NCI-H748 treated with DMSO at 0.1 percent for 48 hours (cell line): Measurements from ENCODE around the gene WRNIP1.
"Not testable (repeated sequence)": the region's sequence is repeated elsewhere in the genome, so short reads cannot be mapped to it uniquely, and the experiment has no call there.

Experiments used
- DNase-seq: peaks from one replicate; lab custom pipeline; 2025; lab: John Stamatoyannopoulos, UW

Gene WRNIP1

DNA sequence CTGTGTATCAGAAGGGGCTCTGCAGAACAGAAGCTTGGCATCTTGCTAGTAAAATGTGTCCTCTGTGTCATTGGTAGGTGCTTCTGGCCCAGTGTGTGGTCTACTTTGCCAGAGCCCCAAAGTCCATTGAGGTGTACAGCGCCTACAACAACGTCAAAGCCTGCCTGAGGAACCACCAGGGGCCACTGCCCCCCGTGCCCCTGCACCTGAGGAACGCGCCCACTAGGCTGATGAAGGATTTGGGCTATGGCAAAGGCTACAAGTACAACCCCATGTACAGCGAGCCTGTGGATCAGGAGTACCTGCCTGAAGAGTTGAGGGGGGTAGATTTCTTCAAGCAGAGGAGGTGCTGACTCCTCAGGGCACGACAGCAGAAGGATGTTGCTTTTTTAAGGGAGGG, 19.7 kb downstream of the WRNIP1 start:
- DNase-seq: no peak

DNA sequence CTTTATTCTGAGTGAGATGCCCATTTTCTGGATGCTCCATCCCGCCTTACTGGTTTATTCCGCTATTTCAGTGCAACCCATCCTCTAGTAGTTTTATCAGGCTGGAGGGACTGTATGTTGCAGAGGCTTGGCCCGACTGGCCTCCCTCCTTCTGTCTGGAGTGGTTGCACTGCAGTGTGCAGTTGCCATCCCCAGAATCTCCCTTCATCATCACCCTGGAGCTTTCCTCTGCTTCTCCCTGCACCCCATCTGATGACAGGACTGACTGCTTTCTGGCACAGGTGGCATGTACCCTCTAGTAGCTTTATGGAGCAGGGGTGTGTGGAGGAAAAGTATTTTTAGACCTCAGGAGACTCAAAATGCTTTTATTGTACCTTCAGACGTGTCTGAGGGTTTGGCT, 21.1 kb downstream of the WRNIP1 start:
- DNase-seq: no peak

DNA sequence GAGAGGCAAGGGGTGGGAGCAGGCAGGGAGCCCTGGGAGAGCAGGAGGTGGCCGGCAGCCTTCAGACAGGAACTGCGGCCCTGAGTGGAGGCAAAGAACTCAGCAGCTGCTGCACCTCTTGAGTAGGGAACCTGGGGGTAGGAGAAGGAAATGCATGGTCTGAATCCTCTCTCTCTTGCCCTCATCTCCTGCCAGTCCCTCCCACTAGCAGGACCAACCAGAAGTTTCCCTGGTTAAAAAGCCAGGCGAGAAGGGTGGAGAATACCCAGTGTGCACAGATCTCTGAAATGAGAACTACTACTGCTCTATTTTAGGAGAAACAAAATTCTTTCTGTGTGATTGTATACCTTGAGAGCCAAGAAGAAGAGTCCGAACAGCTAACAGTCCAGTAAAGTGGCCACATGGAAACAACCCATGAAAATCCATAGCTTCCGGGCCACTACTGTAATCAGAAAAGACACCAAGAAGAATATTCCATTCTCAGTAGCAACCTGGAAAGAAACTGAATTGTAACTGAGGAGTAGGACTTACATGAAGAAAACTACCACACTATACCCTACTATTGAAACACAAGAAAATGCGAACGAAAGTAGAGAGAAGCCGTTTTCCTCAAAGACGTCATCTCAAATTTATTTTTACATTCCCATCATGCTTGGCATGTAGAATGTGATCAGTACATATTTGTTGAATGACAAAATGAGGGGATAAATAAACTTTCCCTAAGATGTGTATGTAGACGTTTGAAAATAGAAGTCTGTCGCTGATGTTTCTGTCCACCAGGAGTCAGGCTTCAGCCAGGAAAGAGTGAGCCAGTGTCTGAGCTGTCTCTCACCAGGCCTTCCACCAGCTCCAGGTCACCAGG, 25.6 kb downstream of the WRNIP1 start:
- DNase-seq: peak; percentile 40

DNA sequence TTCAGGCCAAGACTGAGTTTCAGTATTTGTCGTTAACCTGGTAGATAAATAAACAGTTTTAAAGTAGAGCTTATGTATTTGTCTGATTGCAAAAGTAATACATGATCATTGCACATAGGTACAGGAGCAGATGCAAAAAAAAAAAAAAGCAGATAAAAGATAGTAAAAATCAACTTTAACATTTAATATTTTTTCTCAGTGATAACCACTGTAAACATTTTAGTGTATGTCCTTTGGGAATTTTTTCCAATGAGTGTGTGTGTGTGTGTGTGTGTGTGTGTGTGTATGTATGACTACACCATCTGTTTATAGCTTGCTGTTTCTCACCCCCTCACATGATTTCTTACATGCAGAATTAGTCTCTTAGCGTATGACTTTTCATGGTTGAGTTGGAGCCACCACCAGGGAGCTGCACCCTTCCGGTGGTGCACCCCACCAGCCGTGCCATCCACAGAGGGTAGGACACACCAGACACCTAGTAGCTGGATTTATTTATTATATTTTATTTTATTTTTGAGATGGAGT, 26.3 kb downstream of the WRNIP1 start:
- no peak for DNase-seq

DNA sequence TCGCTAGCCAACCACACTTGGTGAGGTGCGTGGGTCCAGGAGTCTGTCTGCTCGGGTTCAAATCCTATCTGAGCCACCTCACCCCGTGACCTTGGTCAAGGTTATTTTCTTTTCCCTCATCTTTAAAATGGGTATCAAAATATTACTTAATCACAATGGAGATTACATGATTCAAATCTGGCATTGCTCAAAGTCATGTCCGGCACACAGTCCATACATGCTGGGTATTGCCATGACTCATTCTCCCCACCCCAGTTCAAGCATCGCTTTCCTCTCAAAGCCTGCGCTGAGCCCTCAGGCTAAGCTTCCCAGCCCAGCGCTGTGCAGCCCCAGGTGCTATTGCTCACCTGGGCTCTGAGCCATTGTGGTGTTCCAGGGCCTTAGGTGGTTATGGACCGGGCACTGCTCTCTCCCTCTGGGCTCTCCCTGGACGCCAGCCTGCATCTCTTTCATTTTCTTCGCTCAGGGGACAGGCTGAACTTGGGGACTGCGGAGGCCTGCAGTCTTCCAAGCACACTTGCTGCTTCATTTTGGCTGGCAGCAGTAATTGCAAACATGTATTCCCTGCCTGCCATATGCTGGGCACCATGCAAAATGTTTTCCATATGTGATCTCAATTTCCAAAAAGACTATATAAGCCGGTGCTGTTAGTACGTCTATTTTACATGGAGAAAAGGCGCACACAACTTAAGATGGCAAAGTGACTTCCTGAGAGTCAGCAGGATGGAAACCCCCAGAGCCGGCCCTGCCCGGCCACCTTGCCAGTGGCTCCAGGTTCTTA, 27.3 kb downstream of the WRNIP1 start:
- no peak for DNase-seq

DNA sequence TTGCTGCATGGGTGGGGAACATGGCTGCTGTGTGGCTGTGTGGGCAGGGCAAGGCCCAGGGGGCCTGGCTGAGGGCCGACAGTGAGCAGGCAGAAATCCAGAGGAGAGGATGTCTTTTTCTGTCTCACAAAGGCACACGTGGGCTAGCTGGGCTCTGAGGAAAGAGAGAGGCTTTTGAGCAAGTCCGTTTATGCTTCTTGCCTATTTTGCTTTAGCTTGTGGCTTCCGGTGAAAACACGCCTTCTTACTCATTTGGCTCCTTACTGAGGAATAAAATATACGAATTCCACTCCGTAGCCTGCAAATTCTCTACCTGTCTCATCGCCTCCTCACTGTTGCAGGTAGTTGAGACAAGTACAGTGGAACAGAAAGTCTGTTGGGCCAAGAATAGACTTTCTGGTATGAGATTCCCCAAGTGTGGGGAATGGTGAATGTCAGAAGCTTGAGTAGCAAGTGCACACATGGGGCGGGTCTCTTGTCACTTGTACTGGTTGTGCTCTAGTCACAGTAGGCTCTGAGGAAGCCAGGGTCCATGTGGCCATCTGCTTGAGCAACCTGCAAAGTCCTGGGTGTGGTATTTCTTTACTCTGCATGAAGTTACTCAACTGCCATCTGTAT, 28.4 kb downstream of the WRNIP1 start:
- no peak for DNase-seq

DNA sequence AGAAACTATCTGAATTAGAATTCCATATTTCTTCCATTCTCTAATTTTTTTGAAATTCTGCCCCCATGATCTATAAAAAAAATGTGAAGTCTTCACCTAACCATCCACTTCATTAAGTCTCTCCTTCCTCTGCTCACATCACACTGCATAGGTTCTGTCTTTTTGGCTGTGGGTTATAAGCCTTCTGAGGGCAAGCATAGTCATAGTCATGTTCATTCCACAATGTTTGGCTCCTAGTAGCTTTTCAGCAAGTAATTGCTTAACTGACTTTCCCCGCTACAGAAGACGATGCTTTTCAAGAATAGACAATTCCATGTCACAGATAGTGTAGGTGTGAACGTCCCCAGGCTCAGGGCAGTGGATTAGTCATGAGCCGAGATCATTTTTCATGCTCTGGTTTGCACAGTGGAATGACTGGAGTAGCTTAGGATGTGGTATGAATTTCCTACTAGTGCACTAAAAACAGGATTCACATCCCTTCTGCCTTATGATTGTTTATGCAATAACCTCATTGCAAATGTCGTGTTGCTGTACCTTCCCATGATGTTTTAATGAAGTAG, 29.1 kb downstream of the WRNIP1 start:
- no peak for DNase-seq

DNA sequence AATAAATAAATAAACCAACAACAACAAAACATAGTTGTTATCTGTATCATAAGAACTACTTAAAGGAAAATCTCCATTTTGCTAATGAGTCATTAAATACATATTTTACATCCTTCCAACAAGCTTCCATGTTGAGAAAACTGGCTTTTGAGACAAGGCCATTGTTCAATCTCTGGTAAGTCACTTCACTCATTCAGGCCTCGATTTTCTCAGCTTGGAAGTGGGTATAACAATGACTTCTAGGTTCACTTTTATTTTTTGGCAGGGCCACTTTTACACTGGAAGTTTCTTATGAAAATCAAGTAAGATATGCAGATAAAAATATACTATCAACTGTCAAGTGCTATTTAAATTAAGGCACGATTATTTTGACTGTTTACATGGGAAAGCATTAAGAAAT, 30.0 kb downstream of the WRNIP1 start:
- no peak for DNase-seq

DNA sequence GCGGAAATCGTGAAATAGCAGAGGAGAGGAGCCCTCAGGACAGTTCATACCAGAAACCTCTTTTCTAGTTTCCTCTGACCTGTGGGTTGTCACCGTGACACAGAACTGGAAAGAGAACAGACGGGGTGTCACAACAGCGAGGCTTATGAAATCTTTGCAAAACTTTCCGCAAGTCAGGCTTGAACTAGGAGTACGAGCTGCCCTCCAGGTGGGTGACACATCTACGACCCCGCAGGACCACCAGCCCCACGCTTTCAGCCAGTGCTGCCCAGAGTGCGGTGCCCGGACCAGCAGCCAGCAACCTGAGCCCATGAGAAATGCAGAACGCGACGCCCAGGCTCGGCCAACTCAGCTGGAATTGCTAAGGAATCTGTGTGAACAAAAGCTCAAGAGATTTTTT, 30.8 kb downstream of the WRNIP1 start:
- no peak for DNase-seq

DNA sequence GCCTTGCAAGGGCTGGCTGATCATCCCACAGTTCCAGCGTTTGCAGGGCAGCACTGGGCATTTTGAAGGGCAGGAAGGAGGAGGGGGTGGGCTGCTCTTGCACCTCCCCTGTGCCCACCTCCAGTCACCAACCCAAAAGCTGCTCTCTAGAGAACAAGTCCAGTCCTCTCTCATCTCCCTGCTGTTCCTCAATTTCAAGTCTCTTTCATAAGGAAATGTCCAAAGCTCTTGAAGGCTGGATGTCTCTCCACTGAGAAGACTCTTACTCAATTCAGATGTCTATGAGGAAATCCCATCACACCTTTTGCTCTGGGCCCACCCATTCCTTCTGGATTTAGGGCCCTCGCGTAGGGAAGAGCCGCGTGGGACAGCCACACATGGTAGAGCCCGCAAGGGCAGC, 31.7 kb downstream of the WRNIP1 start:
- no peak for DNase-seq

DNA sequence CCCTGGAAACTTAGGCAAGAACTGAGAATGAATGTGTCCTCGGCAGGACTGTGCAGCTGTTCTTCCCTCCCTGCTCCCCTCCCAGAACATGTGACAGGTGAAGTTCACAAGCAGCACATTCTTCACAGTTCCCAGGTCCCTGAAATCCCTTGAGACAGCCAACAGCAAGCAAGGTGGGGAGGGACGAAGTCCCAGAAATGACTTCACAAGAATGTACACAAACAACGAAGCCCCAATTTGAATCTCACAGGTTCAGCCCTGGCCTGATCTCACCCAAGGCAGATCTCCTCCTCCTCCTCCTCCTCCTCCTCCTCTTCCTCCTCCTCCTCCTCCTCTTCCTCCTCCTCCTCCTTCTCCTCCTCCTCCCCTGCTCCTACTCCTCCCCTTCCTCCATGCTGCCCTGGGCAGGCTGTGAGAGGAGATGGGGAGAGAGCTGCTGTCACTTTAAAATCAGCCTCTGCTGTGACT, 32.4 kb downstream of the WRNIP1 start:
- DNase-seq: no peak

DNA sequence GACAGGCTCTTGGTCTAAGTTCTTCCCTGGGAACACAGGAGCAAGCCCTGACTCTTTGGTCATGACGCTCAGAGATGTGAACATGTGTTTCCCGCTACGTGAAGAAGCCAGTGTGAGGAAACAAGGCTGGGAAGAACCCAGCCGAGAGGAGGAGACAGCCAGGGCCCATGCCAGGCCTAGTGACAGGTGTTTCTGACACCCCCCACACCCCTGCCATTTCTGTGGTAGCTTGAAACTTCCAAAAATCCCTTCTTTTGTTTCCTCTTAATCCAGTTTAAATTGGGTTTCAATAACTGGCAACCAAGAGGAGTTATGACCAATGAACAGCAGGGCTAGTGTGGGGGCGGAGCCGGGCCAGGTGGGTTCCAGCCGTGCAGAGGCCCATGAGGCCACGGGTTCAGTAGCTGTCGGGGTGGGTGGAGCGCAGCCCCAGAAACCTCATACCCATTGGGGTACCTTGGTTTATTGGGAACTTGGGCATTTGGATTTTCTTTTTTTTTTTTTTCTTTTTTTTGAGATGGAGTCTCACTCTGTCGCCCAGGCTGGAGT, 33.5 kb downstream of the WRNIP1 start:
- no peak for DNase-seq

DNA sequence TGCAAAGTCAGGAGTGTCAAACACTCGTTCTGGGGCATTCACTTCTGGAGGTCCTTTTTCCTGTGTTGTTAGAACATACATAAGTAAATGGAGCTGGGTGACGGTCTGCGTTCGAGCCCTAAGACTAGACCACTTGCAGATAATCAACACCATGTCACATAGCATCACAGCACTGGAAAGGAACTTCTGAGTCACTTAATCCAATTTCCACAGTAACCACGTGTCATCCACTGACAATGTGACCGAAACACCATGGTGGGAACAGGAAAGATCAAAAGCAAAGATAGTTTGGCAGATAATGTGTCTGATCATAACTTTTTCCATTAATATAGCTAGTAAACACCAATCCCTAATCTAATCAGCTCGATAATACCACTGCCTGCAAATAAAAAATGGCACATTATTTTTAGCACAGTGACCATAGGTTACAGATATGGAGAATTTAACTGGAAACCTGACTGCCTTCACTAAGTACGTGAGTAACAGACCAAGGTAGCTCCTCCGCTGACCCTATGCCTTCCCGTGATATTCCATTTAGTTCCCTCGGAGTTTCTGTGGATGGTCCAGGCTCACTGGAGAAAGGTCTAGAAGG, 34.8 kb downstream of the WRNIP1 start:
- DNase-seq: no peak

DNA sequence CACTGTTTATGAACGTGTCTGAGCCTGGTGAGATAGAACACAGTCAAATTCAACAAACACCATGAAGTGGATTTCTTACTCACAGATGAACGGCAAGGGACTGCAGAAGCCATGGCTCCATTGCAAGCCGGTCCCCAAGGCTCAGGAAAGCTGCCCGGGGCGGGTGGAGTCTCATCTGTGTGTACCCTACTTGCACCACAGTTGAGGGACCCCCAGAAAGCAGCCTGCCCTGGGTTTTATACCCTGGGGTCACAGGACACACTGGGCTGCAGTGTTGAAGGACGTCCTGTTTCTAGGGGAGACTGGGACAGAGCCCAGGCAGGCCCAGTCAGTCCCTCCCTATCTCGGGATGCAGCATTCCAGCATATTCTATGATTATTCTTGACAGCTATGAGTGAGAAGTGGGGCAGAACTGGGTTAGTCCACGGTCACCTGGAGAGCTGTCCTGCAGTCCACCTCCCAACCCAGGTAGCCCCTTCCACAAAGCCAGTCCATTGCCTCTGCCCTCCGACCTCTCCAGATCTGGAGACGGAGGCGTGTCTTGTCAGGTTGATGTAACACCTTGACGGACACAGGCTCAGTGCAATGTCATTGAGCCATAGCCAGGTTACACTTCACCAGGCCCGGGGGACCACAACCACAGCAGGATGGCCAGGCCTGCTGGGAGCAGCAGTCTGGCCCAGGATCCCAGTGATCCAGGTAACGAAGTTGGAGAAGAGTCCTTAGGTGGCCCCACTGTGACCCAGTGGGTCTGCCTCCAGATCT, 35.5 kb downstream of the WRNIP1 start:
- DNase-seq: no peak

DNA sequence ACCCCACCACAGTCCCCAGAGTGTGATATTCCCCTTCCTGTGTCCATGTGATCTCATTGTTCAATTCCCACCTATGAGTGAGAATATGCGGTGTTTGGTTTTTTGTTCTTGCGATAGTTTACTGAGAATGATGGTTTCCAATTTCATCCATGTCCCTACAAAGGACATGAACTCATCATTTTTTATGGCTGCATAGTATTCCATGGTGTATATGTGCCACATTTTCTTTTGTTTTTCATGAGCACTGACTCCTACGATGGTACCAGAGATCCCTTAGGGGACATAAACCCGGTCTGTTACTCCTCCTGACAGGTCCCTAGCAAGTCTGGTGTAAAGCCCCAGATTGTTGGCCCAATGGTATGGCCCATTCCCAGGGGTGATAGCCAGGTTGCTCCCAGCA, 36.5 kb downstream of the WRNIP1 start:
- DNase-seq: not testable (repeated sequence)

DNA sequence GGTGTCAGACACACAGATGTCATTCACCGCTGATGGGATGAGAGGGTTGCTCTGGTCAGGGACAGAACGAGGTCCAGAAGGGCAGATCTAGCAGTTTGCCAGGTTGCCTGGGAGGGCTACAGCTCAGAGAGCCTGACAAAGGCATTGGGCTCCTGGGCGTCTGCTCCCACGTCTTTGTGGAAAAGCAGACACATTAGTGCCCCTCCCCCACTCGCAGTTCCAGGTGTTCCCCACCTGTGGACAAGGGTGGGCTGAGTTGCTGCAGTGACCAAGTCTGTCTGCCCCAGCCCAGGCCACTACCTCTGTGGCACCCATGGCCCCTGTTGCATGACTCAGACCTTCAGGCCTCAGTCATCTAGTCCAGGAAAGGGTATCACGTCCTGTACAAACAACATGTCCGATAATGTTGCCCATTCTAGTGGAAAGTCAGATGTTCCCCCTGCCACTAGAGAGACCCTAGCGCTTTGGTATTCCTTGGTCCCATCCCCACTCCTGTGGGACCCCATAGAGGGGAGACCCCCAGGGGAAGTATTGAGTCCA, 37.4 kb downstream of the WRNIP1 start:
- DNase-seq: no peak

DNA sequence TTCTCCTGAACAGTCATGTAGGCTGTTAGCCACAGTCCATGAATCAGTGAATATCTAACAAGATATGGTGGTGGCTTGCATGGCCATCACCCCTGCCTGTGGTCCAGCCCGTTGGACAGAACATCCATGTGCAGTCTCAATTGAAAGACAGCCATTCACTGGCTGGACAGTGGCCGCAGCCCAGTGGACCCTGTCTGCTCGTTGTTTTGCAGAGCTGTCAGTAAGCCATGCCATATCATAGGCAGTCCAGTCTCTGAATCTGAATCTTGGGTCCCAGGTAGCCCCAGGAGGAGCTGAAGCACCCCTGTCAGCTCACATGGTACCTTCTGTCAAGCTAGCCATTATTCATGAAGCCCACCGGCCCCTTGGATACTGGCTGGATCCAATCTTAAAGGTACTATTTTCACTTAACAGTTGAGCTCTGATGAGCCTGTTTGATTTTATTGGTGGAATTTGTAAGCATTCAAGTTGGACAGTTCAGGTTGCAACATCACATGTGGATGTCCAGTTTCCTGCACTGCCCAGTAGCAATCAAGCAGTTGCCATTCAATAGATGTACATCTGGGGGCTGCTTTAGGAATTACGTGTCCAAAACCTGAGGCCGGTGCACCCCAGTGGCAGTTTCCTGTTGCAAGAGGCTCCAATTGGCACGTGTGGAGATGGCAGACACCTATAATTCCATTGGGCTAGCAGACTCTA, 38.7 kb downstream of the WRNIP1 start:
- DNase-seq: no peak

DNA sequence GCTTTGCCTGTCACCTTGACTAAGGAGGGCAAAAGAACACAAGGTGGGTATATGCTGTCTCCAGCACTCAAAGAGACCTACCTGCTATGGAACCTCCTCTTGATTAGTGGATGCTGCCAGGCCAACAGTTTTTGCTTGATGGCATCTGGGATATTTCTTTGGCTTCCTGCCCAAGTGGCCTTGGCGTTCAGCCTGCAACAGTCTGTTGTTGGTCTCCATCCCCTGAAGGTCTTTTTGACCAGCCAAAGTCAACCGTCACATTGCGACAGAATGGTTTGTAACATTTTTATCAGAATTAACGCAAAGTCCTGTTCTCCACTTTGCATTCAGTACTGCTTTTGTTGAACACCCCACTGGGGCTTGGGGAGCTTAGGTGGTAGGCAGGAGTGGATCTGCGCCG, 39.3 kb downstream of the WRNIP1 start:
- no peak for DNase-seq

DNA sequence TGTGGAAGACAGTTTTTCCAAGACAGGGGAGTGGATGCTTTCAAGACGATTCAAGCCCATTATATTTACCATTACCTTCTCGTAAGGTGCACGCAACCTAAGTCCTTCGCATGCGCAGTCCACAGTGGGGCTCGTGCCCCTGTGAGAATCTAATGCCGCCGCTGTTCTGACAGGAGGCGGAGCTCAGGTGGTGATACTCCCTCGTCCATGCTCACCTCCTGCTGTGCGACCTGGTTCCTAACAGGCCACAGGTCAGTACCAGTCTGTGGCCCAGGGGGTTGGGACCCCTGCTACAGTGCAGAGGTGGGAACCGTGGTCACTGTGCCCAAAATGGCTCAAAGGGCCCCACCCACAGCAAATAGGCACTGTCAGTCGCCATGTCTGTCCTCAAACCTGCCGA, 39.8 kb downstream of the WRNIP1 start:
- no peak for DNase-seq

DNA sequence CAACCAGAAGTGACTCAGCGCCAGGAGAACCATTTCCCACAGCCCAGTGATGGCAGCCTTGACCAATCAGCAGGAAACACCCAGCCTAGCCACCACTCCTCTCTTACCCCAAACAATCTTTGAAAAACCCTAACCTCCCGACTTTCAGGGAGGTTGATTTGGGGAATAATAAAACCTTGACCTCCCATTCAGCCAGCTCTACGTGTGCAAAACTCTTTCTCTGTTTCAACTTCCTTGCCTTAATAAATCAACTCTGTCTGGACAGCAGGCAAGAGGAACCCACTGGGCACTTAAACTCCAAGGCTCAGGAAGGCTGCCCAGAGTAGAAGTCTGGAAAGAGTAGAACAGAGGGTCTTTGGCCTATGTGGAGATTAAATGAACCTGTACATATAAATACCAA, 41.5 kb downstream of the WRNIP1 start:
- DNase-seq: no peak
